Measurements from ENCODE around the gene TMC3.

The TMC3 gene

GRCh38 chr15:81337713-81338157 lies 36.3 kb downstream of the TMC3 start:
- H3K4me3 ChIP-seq (ENCODE audit: low read depth, low read length): no peak overlapping the region

GRCh38 chr15:81337241-81337640 lies 36.8 kb downstream of the TMC3 start:
- TF ChIP-seq, protein P1, sequence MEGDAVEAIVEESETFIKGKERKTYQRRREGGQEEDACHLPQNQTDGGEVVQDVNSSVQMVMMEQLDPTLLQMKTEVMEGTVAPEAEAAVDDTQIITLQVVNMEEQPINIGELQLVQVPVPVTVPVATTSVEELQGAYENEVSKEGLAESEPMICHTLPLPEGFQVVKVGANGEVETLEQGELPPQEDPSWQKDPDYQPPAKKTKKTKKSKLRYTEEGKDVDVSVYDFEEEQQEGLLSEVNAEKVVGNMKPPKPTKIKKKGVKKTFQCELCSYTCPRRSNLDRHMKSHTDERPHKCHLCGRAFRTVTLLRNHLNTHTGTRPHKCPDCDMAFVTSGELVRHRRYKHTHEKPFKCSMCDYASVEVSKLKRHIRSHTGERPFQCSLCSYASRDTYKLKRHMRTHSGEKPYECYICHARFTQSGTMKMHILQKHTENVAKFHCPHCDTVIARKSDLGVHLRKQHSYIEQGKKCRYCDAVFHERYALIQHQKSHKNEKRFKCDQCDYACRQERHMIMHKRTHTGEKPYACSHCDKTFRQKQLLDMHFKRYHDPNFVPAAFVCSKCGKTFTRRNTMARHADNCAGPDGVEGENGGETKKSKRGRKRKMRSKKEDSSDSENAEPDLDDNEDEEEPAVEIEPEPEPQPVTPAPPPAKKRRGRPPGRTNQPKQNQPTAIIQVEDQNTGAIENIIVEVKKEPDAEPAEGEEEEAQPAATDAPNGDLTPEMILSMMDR (IDR thresholded peaks at IDR 0.05; ENCODE audit: low read depth, low read length): no peak
- no peak overlapping the region for H3K4me3 ChIP-seq (ENCODE audit: low read depth, low read length)

More at GRCh38 chr15:81337713-81338157, 36.3 kb downstream of the TMC3 start:
- TF ChIP-seq, protein P1 (IDR thresholded peaks at IDR 0.05; ENCODE audit: low read depth, low read length): no peak

GRCh38 chr15:81336568-81336967 lies 37.4 kb downstream of the TMC3 start:
- no peak overlapping the region for H3K4me3 ChIP-seq (ENCODE audit: low read depth, low read length)
- TF ChIP-seq, protein P1 (IDR thresholded peaks at IDR 0.05; ENCODE audit: low read depth, low read length): peak; percentile 45

DNA sequence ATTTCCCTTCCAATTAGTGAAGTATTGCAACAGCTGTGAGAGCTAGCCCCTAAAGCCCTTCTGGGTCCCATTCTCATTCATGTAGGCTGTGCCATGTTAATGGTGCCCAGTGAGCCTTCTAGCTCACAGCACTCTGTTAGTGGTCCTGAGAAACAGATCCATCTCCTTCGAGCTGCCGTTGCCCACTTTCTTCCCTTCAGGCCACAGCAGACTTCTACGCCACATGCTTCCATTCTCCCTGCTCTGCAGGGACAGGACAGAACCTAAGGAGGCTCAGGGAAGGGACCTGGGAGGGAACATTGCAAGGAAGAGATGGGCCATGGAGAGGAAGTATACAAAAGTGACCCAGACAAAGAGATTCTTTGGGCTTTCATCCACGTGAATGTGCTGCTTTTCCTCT lies 38.4 kb downstream of the TMC3 start:
- no peak overlapping the region for H3K4me3 ChIP-seq (ENCODE audit: low read depth, low read length)
- TF ChIP-seq, protein P1 (IDR thresholded peaks at IDR 0.05; ENCODE audit: low read depth, low read length): no peak

DNA sequence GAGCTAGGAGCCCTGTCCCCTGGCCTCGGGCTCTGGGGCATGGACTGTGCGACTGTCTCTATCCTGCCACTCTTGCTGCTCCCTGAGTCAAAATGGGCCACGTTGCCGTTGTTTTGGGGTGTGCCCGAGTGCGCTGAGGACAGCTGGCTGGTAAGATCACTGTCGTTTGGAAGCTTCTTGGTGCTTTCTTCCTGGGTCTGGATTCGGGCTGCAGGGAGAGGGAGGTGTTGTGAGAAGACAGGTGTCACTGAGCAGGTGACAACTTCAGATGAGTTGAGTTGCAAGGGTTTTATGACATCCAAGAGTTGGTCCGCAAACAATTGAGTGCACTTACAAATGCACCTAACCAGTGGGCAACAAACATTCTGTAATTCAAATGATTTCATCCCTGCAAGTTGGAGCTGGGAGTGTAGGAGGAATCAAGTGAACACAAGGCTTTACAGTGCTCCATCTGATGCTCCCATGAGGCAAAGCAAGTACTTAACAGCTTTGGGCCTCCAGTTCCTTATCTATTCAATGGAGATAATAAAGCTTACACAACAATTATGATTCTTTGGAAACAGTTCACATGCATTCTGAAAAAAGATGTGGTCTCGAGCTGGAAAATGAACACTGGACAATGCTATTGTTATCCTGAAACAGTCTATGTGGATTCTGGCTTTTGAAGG lies 39.1 kb downstream of the TMC3 start:
- H3K4me3 ChIP-seq (ENCODE audit: low read depth, low read length): no peak overlapping the region

DNA sequence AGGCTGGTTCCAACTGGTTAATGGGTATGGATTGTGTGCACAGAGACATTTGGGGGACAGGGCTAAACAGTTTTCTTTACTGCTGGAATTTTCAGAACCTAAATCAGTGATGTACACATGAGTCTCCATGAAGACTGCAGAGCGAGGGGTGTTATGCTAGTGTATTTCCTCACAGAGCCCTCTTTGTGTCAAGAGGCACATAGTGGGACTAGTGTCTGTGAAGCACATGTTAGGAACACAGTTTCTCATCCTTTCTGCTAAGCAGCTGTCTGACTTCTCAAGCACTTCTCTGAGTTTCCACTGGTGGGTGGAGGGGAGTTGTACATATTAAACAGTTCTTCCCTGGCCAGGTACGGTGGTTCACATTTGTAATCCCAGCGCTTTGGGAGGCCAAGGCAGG lies 40.6 kb downstream of the TMC3 start:
- no peak overlapping the region for H3K4me3 ChIP-seq (ENCODE audit: low read depth, low read length)
- TF ChIP-seq, protein P1 (IDR thresholded peaks at IDR 0.05; ENCODE audit: low read depth, low read length): no peak

More for the DNA sequence above, 39.1 kb downstream of the TMC3 start:
- TF ChIP-seq, protein P1 (IDR thresholded peaks at IDR 0.05; ENCODE audit: low read depth, low read length): no peak

- TF ChIP-seq, protein P1 (IDR thresholded peaks at IDR 0.05; ENCODE audit: low read depth, low read length): no peak
These were observed 41.7 kb downstream of the TMC3 start for GRCh38 chr15:81332326-81332725.

More at GRCh38 chr15:81332326-81332725, 41.7 kb downstream of the TMC3 start:
- H3K4me3 ChIP-seq (ENCODE audit: low read depth, low read length): no peak overlapping the region
